DMS153 treated with DMSO at 0.1 percent for 48 hours (cell line): ENCODE measurements around the gene EVI2B.
"Not testable (repeated sequence)": the region's sequence is repeated elsewhere in the genome, so short reads cannot be mapped to it uniquely, and the experiment has no call there.

Experiments
- DNase-seq: peaks from one replicate; lab custom pipeline; 2025; ENCODE audit not compliant: unreplicated experiment; lab: John Stamatoyannopoulos, UW

The EVI2B gene

GRCh38 chr17:31310886-31311285, 3.0 kb downstream of the EVI2B start:
- DNase-seq, result no peak

- DNase-seq, result no peak
These were observed 3.6 kb downstream of the EVI2B start for GRCh38 chr17:31310260-31310659.

- DNase-seq, result no peak
These were observed 4.3 kb downstream of the EVI2B start for GRCh38 chr17:31309556-31309955.

GRCh38 chr17:31308372-31309334, 5.2 kb downstream of the EVI2B start:
- DNase-seq, result no peak

GRCh38 chr17:31307640-31308039, 6.2 kb downstream of the EVI2B start:
- DNase-seq, result no peak

- no peak for DNase-seq
These were observed 14.2 kb downstream of the EVI2B start for GRCh38 chr17:31299624-31300023.

- DNase-seq, result no peak
These were observed 16.8 kb downstream of the EVI2B start, which contains the start of gene OMG for GRCh38 chr17:31297090-31297489. TSS of gene OMG (minus strand) at chr17:31297239. CDS start at chr17:31296331, 908 bp downstream.

GRCh38 chr17:31296142-31296541, 17.7 kb downstream of the EVI2B start:
- no peak for DNase-seq

- DNase-seq, result no peak
These were observed 18.4 kb downstream of the EVI2B start for GRCh38 chr17:31295489-31295871.

GRCh38 chr17:31294820-31295488, 18.9 kb downstream of the EVI2B start:
- DNase-seq, result no peak

- DNase-seq, result no peak
These were observed 19.6 kb downstream of the EVI2B start for GRCh38 chr17:31294231-31294630.

- no peak for DNase-seq
These were observed 20.3 kb downstream of the EVI2B start for GRCh38 chr17:31293581-31293980.

- no peak for DNase-seq
These were observed 22.0 kb downstream of the EVI2B start for GRCh38 chr17:31291820-31292219.

- DNase-seq, result no peak
These were observed 24.1 kb downstream of the EVI2B start for GRCh38 chr17:31289790-31290189.

GRCh38 chr17:31287932-31288331, 25.9 kb downstream of the EVI2B start:
- DNase-seq, result not testable (repeated sequence)

- no peak for DNase-seq
These were observed 27.3 kb downstream of the EVI2B start for GRCh38 chr17:31286587-31286986.

GRCh38 chr17:31283841-31284240, 30.0 kb downstream of the EVI2B start:
- DNase-seq, result no peak

- no peak for DNase-seq
These were observed 32.8 kb downstream of the EVI2B start for GRCh38 chr17:31281061-31281460.

GRCh38 chr17:31279401-31279800, 34.5 kb downstream of the EVI2B start:
- DNase-seq, result no peak

- DNase-seq, result no peak
These were observed 38.7 kb downstream of the EVI2B start for GRCh38 chr17:31275116-31275515.

- DNase-seq, result peak; percentile 32
These were observed 39.6 kb downstream of the EVI2B start for GRCh38 chr17:31274252-31274651.

- no peak for DNase-seq
These were observed 40.3 kb downstream of the EVI2B start for GRCh38 chr17:31273516-31273915.
